Testis (tissue), 2 donors: ENCODE measurements around the gene SEC24B.

Experiments used
- CTCF ChIP-seq, 3 experiments: fragments of 450-650 bp in 2 of 3; fragments of 200-600 bp in 1 of 3; sonication (generic) in 1 of 3; IDR thresholded peaks; one replicate each; pipeline ENCODE4 v1.5.1; 2016 to 2019; ENCODE audit warnings: antibody characterized with exemption in 3 of 3, mild to moderate bottlenecking in 2 of 3, moderate library complexity in 1 of 3
- POLR2A ChIP-seq: fragments of 450-650 bp; IDR thresholded peaks from one replicate; pipeline ENCODE4 v1.6.1; 2017; ENCODE audit warnings: antibody characterized with exemption, mild to moderate bottlenecking, moderate library complexity

- TF ChIP-seq CTCF (IDR thresholded peaks at IDR 0.05) (no peak), POLR2A (no peak)
Measured at GRCh38 chr4:109494563-109494962, 60.9 kb downstream of the SEC24B start.
